PC-3 (cell line): ENCODE data around the gene FAM163A.

Experiments
- EZH2 ChIP-seq: fragments of 300-600 bp; sonication (generic); IDR thresholded peaks from one replicate; pipeline ENCODE4 v1.6.1; 2017; ENCODE audit warnings: antibody characterized with exemption, mild to moderate bottlenecking, low read length; ENCODE audit not compliant: unreplicated experiment
- TF ChIP-seq, protein P1 (sequence below): fragments of 300-600 bp; sonication (generic); conservative IDR thresholded peaks from 2 replicates; pipeline ENCODE4 v1.5.1; 2017; ENCODE audit warnings: antibody characterized with exemption, low read depth, mild to moderate bottlenecking, low read length

DNA sequence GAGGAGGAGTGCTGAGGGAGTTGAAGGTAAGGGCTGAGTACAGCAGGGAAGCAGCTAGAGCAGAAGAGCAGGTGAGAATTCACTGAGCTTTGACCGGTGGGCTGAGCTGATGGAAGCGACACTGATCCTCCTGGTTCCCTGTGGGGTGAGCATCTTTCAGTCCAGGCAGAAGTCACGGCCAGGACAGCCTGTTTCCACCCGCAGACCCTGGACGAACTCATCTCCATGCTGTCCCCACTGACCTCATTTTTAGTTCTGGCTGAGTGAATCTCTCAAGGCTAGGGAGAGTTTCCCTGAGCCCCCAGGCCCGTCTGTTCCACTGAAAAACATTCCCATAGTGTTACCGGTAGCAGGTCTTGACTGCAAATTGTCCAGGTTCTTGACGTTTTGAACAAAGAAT lies 31.5 kb downstream of the FAM163A start:
- TF ChIP-seq, protein P1, sequence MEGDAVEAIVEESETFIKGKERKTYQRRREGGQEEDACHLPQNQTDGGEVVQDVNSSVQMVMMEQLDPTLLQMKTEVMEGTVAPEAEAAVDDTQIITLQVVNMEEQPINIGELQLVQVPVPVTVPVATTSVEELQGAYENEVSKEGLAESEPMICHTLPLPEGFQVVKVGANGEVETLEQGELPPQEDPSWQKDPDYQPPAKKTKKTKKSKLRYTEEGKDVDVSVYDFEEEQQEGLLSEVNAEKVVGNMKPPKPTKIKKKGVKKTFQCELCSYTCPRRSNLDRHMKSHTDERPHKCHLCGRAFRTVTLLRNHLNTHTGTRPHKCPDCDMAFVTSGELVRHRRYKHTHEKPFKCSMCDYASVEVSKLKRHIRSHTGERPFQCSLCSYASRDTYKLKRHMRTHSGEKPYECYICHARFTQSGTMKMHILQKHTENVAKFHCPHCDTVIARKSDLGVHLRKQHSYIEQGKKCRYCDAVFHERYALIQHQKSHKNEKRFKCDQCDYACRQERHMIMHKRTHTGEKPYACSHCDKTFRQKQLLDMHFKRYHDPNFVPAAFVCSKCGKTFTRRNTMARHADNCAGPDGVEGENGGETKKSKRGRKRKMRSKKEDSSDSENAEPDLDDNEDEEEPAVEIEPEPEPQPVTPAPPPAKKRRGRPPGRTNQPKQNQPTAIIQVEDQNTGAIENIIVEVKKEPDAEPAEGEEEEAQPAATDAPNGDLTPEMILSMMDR = no peak
- TF ChIP-seq EZH2 = no peak
